NCI-H2081 (cell line): Measurements from ENCODE around the gene TAT.
"Not testable (repeated sequence)": the region's sequence is repeated elsewhere in the genome, so short reads cannot be mapped to it uniquely, and the experiment has no call there.

Experiments used
- DNase-seq, 2 experiments: peaks; one replicate each; lab custom pipeline; 2025; lab: John Stamatoyannopoulos, UW

The TAT gene

DNA sequence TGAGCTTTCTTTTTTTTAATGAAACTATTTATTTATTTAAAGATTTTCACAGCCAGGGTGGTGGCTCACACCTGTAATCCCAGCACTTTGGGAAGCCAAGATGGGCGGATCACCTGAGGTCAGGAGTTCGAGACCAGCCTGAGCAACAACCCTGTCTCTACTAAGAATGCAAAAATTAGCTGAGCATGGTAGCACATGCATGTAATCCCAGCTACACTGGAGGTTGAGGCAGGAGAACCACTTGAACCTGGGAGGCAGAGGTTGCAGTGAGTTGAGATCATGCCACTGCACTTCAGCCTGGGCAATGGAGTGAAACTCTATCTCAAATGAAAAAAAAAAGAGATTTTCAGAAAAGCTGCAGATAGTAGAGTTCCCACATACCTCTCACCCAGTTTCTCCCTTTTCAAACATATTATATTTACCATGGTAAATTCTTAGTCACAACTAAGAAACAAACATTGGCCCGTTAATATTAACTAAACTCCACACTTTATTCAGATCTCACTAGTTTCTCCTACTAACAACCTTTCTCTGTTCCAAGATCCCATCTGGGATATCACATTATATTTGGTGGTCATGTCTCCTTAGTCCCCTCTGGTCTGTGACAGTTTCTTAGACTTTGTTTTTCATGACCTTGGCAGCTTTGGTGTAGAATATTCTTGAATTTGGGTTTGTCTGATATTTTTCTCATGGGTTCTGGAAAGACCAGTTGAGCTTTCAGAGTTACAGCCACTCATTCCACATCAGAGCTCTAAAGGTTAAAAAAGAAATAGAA is 7.8 kb upstream of the TAT start:
- DNase-seq, result no peak

DNA sequence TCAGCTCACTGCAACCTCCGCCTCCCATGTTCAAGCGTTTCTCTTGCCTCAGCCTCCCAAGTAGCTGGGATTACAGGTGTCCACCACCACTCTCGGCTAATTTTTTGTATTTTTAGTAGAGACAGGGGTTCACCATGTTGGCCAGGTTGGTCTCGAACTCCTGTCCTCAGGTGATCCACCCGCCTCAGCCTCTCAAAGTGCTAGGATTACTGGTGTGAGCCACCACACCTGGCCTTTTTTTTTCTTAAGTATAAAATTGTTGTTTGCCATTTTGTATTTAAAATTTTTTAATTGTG is 5.6 kb upstream of the TAT start:
- DNase-seq, result not testable (repeated sequence)

- no peak for DNase-seq
Measured at GRCh38 chr16:71574702-71575101, 2.2 kb downstream of the TAT start.

- DNase-seq, result no peak
Measured at GRCh38 chr16:71573387-71574094, 3.4 kb downstream of the TAT start.

DNA sequence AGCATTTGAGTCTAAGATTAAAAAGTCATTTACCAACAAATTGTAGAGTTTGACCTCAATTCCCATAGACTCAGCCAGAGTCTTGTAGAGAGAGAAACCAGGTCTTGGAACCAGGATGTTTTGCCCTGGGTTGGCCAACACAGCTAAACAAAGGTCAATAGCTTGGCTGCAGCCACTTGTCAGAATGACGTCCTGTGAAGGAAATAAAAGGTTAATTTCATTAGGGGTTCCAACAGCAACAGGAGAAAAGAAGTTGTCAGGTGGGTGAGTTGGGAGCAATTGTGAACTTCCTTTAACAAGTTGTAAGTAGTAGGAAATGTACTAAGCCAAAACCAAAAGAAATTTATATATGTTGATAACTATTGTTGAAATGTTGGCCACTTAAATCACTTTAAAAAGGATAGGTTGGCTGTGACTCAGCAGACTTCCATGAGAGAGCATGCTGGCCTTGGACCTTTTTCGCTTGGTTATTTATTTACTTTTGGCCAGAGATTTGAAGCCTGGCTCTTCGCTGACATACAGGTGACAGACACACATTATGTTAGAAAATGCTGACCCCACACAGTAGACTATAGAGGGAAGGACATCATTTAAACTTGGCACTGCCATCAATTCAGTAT is 4.3 kb downstream of the TAT start:
- DNase-seq, result no peak

GRCh38 chr16:71570144-71570543 is 6.7 kb downstream of the TAT start:
- no peak for DNase-seq

DNA sequence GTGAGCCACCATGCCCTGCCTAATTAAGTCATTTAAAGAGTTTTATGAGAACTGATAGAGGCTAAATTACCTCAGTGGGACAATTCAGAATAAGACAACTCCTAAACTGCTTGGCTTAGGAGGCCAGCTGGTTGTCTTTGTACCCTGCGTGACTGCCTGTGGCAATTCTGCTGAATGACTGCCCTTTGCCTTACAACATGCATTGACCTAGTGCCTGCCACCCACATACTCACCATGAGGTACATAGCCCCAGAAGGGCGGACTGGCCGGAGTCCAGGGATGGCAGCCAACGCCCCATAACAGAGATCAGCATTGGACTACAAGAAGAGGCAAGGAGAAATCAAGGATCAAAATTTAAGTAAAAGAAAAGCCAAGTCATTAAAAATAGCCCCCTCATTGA is 7.3 kb downstream of the TAT start:
- DNase-seq, result no peak

DNA sequence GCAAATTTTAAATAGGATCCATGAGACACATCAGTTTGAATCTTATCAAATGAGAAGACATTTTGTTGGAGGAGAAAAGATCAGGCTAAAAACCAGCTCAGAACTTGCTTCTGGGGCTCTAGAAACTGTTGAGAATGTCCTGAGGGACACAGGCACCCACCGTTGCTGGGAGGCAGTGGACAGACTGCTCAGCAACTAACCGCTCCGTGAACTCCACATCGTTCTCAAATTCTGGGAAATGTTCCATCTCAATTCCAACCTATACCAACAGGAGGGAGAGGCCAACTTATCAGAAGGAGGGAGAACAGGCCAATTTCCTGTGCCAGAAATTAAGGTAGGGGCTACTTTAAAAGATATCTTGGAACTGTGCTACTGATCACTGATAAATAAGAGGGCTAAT is 8.3 kb downstream of the TAT start:
- DNase-seq, result no peak

- no peak for DNase-seq
Measured at GRCh38 chr16:71567931-71568330, 9.0 kb downstream of the TAT start.

DNA sequence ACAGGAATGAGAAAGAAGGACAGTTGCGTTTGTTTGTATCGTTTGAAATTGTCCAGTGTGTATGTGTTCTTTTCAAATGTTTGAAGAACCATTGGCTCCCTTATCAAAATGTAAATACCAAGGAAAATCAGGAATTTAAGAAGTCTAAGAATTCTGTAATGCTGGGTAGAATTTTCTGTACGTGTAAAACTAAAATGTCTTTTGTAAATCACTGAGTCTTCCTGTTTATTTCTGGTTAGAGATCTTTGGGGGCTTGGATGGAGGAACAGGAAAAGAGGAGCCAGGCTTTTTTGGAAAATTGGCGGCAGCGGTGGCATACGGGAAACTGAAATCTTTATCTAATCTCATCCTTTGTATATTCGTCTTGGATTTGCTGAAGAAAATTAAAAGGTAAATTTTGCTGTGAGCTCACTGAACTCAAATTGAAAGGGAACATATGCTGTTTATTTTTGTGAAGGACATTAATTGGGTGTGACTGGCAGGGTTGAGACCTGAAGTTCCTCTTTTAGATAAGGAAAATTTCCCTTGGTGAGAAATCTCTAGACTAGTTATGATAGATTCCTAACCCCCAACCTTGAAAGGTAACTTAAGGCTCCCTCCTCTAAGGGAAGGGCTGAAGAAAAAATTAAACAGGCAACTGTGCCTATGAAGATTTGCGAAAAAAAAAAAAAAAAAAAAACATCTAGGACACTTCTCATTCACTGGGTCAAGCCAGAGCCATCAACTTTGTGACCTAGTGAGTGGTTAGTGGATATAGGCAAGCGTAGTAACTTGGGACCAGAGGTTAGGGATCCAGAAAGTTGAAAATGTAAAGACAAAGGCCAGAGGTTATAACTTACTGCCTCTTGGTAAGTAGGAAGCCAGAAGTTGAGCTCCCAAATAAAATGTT is 10.8 kb downstream of the TAT start:
- DNase-seq, result no peak

DNA sequence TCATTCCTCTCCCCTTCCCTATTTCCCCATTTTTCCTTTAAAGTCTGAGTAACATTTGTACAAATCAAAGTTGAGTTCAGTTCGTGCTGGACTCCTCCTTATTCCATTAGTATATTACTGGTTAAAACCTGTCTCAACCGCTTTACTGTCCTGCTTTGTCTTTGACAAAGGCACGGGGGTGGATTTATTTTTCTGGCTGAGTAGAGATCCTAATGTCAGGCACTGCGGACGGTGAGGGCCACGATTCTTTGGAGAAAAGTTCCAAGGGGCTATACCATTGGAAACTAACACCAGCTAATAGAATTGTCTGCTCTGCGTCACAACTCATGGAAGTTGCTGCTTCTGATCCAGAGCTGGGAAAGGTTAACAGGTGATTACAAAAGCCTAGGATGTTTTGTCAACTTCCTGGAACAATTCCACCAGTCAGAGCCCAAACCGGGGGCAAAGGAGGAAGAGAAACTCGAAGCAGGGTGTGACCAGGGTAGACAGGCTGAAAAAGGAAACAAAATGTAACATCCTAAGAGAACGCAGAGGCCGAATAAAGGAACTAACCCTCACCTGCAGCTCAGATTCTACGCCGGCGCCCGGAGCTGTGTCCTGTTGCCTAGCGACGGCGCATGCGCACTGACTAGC is 12.4 kb downstream of the TAT start:
- DNase-seq, result no peak

DNA sequence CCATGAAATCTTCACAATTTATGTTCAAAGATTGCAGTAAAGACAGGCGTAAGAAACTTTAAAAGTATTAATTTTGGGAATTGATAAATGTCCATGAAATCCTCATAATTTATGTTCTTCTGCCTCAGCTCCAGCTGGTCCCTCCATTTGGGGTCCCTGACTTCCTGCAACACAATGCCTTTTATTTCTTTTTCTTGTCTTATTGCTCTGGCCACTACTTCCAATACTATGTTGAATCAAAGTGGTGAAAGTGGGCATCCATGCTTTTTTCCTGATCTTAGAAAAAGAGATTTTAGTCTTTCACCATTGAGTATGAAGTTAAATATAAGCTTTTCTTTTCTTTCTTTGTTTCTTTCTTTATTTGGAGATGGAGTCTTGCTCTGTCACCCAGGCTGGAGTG is 14.3 kb downstream of the TAT start:
- no peak for DNase-seq

GRCh38 chr16:71561886-71562285 is 15.0 kb downstream of the TAT start:
- DNase-seq, result not testable (repeated sequence)

DNA sequence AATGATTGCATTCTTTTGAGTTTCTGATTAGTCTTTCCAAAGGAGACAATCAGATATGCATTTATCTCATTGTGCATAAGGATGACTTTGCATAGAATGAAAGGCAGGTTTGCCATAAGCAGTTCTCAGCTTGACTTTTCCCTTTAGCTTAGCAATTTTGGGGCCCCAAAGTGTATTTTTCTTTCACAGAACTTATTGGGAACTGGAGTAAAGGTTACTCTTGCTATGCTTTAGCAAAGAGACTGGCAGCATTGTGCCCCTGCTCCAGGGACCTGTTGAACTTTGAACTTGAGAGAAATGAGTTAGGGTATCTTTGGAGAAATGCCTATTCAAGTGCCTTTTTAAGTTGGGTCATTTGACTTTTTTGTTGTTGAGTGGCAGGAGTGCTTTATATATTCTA is 17.0 kb downstream of the TAT start:
- DNase-seq, result no peak

DNA sequence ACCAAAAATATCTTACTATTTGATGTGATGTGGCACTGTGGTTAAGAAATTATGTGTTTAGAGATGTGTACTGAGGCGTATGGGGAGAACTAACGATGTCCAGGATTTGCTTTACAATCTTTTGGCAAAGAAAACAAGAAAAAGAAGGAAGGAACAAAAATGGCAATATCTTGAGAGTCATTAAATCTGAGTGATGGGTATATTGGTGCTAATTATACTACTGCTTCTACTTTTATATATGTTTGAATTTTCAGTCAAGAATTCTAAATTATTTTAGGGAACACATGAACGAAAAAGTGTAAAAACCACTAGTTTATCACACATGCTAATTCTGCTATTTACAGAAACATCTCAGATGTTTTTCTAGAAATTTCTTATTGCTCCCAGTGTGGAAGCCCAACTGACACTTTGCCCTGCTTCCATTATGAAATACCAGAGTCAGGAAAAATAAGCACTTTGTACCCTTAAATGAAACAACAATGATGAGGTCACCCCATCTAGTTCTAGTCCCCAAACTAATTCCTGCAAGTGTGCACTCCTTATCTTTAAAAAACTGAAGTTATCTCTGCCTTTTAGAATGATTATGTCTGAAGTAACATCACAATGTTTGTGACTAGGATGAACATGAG is 18.8 kb downstream of the TAT start:
- no peak for DNase-seq

DNA sequence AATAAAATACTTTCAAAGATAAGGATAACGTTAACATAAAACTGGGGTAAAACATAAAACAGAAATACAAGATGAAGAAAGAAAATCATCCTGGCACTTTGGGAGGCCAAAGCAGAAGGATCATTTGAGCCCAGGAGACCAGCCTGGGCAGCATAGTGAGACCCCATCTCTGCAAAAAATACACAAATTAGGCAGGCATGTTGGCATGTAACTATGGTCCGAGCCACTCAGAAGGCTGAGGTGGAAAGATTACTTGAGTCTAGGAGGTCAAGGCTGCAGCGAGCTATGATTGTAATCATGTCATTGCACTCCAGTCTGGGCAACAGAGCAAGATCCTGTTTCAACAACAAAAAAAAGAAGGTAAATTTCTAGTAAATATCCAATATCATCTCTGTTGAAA is 19.6 kb downstream of the TAT start:
- DNase-seq, result no peak

DNA sequence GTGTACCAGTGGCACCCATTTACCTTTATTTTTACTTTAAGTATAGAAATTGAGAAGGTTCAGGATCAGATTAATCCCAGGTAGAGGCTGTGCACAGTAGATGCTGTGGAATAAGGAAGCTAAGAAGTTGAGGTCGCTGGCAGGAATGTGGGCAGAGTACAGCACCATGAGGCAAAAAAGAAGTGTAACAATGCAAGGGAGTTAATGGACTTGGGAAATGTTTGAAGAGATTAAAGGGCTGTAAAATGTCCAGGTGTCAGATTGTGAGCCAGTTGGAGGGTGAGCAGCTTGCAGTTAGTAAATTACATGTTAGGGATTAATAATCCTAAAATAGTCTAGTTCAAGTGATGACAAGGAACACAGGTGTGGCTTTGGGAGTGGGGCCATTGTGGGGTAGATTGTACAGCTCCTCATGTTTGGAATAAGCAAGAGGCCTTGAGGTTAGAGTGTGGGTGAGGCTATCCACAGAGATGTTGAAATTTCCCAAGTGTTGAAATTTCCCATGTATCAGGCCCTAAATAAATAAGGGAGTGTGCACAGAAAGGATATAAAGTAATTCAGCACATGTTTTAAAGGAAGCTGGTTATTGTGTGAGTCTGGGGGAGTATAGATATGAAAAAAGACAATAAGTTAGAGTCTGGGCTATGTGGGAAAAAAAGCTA is 21.5 kb downstream of the TAT start:
- DNase-seq, result no peak

DNA sequence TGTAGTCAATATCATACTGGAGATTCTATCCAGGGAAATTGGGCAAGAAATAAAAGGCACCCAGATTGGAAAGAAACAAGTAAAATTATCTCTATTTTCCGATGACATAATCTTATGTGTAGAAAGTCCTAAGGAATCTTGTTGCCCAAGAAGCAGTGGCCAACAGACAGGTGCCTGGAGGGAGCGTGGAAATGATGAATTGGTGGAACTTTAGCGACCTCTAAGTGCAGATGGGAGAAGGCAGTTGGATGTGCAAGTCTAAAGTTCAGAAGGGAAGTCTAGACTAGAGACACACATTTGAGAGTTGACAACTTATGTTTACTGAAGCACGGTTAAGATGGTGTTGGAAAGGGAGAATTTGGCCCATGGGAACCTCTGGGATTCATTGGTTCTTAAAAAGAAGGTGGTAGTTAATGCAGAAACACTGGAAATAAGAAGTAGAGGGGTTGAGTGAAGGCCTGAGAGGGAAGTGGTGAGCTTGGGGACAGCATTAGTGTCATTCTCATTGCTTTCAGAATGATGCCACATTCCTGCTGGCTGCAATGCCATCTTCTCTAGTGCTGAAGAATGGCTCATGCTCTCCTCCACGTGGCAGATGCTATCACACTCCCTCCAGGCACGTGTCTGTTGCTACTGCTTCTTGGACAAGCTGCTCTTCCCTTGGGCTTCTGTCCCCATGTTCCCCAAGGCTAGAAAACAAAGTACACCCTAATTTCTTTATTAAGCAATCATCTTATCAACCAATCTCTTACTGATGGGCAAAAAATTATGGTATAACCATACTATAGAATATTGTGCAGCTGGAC is 24.0 kb downstream of the TAT start:
- no peak for DNase-seq

DNA sequence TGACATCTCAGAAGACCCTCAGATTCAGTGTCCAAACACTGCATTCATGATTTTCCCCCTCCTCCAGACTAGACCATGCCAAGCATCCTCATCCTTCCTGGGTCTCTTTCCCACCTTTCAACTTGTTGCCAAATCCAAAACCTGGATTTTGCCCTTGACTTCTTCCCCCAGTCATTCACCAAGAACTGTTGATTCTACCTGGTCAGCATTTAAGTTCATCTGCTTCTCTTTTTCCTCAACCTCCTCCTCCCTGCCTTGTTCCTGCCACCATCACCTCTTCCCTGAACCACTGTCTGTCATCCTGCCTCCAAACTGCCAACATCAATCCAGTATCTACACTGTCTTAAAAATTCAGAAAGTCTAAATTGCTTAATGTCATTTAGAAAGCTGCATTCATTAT is 29.7 kb downstream of the TAT start:
- DNase-seq, result no peak

GRCh38 chr16:71542377-71542776 is 34.5 kb downstream of the TAT start:
- no peak for DNase-seq
